GM21619 (cell line): ENCODE results near the gene GPR55.
A peak's percentile ranks its signal among the peaks of the same experiment; 100 is the strongest.
"Not testable (repeated sequence)": the region's sequence is repeated elsewhere in the genome, so short reads cannot be mapped to it uniquely, and the experiment has no call there.

Experiments used
- ATAC-seq: cut with Tn5 transposase; IDR thresholded peaks from one replicate; pipeline ENCODE4 v1.9.1; 2021; ENCODE audit not compliant: unreplicated experiment

The GPR55 gene

GRCh38 chr2:230951396-230951795 is 26.4 kb upstream of the GPR55 start:
- no peak for ATAC-seq

GRCh38 chr2:230950874-230951339 is 25.9 kb upstream of the GPR55 start:
- ATAC-seq = no peak

GRCh38 chr2:230949966-230950873 is 25.2 kb upstream of the GPR55 start:
- ATAC-seq = peak; percentile 56

DNA sequence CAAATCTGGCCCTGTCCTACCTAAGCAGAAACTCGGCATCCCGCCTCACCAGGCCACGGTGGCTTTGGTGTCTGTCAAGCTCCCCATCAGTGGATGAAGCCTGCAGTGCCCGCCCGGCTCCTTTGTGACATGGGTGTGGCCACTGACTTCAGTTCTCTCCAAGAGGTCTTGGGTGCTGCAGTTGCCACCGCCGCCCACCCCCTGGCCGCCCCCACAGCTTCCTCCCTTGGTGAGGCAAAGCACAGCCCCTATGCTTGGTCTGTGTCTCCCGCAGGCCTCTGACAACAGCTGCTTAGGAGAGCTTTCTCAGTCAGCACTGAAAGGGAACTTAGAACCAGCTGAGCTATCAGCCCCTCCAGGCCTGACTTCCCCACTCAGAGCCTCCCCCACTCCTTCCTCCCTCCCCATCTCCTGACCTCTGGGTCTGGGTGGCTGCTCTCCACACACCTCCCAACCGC is 22.9 kb upstream of the GPR55 start:
- peak; percentile 27 for ATAC-seq

- no peak for ATAC-seq
Observed at GRCh38 chr2:230947235-230947576, 22.2 kb upstream of the GPR55 start.

DNA sequence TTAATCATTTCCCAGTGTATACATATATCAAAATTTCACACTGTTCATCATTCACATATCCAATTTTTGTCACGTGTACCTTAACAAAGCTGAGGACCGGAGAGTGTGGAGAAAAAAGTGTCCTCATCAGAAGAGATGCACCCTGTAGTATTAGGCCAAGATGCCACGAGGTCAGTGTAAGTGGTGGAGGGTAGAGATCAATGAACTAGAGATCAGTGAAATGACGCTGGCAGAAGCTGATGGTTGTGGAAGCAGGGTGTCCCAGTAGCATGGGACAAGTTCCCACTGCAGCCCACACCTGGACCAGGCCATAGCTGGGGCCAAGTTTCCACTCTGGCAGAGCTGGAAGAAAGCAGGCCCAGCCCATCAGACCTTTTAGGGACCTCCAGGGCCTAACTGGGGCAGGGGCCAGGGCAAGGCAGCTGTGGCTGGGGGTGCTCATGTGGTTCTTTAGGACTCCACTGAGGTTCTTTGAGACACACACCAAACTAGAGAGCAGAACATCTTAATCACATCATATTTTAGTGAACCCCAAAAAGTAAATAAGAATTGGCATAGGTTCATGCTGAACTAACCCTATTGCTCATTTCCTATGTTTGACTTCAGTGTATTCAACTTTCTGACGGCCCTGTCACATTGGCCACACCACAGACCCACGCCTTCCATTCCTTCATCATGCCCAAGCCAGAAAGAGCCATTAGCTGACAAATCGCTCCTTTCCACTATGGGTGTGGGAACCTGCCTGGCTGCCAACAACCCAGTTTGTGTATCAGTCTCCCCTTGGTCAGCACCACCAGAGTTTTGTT is 21.6 kb upstream of the GPR55 start:
- no peak for ATAC-seq

GRCh38 chr2:230944757-230945372 is 19.8 kb upstream of the GPR55 start:
- no peak for ATAC-seq

DNA sequence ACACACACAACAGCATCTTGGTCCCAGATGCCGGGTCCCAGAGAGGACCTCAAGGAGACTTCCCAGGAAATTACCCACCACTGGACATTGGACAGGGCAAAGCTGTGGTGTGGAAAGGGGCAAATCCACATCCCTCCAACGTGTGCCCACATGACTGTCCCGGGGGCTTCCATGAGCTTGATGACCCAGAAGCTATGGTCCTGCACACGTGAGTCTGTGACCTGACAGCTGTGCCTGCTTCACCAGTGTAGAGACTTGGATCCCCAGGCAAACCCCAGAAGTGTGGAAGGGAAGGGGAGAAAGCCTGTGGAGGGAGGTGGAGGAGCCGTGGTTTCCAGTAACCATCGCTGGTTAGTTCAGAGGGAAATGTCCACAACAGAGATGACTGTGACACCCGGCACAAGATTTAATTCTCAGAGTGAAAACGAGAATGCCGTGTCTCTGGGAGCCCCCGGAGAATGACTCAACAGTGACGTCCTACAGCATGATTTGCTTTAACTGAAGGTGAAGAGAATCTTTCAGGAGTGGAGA is 19.1 kb upstream of the GPR55 start:
- ATAC-seq = peak; percentile 47

GRCh38 chr2:230942920-230943896 is 18.2 kb upstream of the GPR55 start:
- peak; percentile 56 for ATAC-seq

DNA sequence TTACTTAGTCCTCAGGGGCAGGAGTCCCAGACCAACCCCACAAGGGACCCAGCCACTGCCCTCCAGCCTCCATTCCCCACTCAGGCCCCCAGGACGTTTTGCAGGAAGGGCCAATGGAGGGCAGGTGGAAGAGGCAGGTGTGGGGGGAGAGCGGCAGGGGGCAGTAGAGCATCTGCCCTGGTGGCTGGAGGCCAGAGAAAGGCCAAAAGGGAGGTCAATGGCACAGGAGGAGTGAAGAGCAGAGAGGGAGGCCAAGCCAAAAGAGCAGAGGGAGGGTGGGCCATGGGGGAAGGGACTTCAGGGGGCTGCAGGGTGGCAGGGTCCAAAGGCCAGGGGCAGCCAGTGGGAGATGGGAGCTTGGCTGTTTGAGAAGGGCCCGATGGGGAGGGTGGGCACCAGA is 17.3 kb upstream of the GPR55 start:
- ATAC-seq = no peak

DNA sequence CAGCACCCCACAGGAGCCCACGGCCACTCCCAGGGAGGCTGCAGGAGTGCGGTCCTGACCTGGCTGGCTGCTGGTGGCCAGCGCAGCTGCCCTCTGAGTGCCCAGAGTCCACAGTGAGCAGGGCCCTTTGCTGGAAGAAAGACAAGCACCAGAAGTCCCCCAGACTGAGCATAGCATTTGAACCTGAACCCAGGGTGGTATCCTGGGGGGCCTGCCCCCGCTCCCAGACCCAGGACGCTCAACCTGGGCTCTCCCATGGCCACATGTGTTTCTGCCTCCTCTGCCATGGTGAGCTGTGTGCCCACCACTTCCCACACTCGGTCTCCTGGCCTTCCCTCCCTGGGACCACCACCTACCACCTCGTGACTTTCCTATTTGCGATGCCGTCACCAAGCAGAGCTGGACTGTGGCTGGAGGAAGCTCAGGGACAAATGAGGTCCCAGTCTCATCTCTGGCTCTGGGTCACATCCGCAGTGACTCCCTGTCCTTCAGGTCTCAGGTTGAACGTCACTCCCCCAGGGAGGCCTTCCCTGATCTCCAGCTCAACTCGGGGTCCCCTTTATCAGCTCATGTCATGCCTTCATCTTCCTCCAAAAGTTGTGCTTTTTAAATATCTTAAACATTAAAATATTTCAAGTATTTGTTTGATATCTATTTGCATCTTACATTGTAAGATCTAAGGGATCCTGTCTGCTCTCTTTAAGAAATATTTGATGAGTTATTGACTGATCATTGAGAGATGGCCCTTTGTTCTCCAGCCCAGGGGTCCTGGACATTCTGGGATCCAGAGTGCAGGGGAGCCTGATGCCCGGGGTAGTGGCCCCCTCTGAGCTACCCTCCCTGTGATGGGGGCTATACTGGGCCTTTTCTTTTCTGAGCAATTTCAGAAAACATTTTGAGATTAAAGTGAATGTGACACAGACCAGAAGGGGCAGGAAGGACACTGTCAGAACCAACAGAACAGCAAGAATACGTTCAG is 16.4 kb upstream of the GPR55 start:
- no peak for ATAC-seq

DNA sequence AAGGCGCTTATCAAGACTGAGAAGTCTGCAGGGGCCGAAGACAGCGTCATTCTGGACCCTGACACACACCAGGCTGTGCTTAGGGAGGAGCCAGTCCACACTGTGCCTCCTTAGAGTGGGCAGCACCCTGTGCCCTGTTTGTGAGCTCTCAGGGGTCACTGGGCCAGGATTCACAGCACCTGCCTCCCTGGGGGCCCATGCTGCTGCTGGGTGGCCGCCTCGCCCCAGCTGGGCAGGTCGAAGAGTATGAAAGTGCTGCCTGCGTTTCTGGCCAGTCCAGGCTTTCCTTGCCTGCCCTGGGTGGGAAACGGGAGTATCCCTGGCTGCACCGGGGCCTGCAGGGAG is 15.4 kb upstream of the GPR55 start:
- no peak for ATAC-seq

DNA sequence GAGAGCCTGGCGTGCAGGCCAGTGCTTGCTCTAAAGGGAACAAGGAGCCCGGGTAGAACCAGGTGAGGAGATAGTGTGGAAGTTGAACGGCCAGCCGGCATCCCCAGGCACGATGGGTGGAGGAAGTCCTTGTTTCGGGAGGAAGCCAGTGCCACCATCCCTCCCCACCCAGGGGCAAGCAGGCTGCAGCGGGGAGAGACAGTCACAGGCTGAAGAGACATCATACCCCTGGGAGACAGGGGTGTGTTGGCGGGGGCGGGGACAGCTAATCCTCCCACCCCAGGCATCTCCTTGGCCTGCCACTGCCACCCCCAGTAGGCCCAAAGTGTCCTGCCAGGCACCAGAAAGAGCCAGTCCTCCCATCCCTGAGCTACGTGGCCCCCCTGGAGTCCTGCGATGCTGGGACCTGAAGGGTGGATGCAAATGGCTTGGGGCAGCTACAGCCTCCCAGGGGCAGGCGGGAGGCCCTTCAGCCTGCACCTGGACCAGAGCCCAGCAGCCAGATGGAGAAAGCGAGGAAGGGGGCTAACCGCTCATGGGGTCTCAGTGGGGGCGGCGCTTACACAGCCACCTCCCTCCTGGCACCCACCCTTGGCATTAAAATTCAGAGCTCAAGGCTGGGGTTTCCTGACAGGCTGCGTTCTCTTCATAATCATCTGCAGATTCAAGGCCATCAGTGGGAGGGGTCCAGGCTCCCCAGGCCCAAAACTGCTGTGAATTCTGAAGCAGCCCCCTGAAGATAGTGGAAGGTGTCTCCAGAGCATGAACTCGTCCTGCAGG is 14.8 kb upstream of the GPR55 start:
- ATAC-seq = no peak

DNA sequence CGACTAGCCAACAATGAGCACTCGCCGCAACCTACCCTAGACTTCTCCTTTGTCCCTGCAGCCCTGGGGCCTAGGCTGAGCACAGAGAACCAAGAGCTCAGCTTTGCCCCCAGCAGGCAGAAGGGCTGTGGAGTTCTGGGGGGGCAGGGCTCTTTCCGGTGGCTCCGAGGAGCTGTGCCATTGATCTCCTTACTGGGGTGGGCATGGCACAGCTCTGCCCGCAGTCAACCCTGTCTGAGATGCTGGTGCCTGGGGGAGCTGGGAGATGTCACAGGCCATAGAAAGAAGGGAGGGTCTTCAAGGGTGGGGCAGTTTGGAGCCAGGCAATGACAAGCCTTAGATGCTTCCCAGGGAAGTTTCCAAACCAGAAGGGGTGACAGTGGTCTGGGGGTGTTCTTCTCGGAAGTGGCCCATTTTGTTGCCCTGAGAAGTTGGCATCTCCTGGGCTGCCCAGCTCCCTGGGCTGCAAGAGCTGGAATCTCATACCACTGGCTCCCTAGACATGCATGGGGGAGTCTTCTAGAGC is 14.1 kb upstream of the GPR55 start:
- no peak for ATAC-seq

- ATAC-seq = no peak
Observed at GRCh38 chr2:230938516-230939065, 13.5 kb upstream of the GPR55 start.

GRCh38 chr2:230938098-230938497 is 13.1 kb upstream of the GPR55 start:
- no peak for ATAC-seq

GRCh38 chr2:230937362-230937761 is 12.3 kb upstream of the GPR55 start:
- no peak for ATAC-seq

GRCh38 chr2:230936243-230936642 is 11.2 kb upstream of the GPR55 start:
- not testable (repeated sequence) for ATAC-seq
